ENCODE results near the gene CDH20.

CDH20 gene

GRCh38 chr18:61541673-61542072, 208.4 kb downstream of the CDH20 start:
- ChIA-PET POLR2A (no interaction called here), CTCF (interaction anchor here (0.9 to 1.6 kb wide), 2 partner anchors 10 to 590 kb away, joined by 3 to 4 read pairs; no protein-coding TSS in a partner anchor)
- TF ChIP-seq CTCF (IDR thresholded peaks at IDR 0.05; ENCODE audit: control extremely low read depth, extremely low read depth, low read depth, missing control alignments) = no peak
- no peak for DNase-seq (ENCODE audit: extremely low spot score)

- DNase-seq (ENCODE audit: extremely low spot score) = no peak
- POLR2A ChIA-PET = no interaction called here
- no peak for TF ChIP-seq CTCF (IDR thresholded peaks at IDR 0.05; ENCODE audit: control extremely low read depth, extremely low read depth, low read depth, missing control alignments)
- CTCF ChIA-PET = interaction anchor here (1.4 to 1.6 kb wide), 2 partner anchors 9 to 39 kb away, joined by 5 read pairs; no protein-coding TSS in a partner anchor
Observed at GRCh38 chr18:61542596-61542995, 209.4 kb downstream of the CDH20 start.

GRCh38 chr18:61543518-61543917, 210.3 kb downstream of the CDH20 start:
- TF ChIP-seq CTCF (IDR thresholded peaks at IDR 0.05; ENCODE audit: control extremely low read depth, extremely low read depth, low read depth, missing control alignments) = no peak
- ChIA-PET CTCF (interaction anchor here (0.7 to 1.6 kb wide), 3 partner anchors 8 to 38 kb away, joined by 3 to 5 read pairs (median 5); no protein-coding TSS in a partner anchor), POLR2A (no interaction called here)
- DNase-seq (ENCODE audit: extremely low spot score) = no peak

GRCh38 chr18:61544178-61544577, 210.9 kb downstream of the CDH20 start:
- ChIA-PET POLR2A (no interaction called here), CTCF (interaction anchor here (1.4 kb wide), 1 partner anchor 37 kb away, joined by 5 read pairs; no protein-coding TSS in a partner anchor)
- TF ChIP-seq CTCF (IDR thresholded peaks at IDR 0.05; ENCODE audit: control extremely low read depth, extremely low read depth, low read depth, missing control alignments) = no peak
- no peak for DNase-seq (ENCODE audit: extremely low spot score)

GRCh38 chr18:61545281-61546245, 212.3 kb downstream of the CDH20 start:
- TF ChIP-seq CTCF (IDR thresholded peaks at IDR 0.05; ENCODE audit: control extremely low read depth, extremely low read depth, low read depth, missing control alignments) = no peak
- DNase-seq (ENCODE audit: extremely low spot score) = no peak
- ChIA-PET POLR2A (no interaction called here), CTCF (interaction anchor here (2.2 kb wide), 1 partner anchor 11 kb away, joined by 8 read pairs; no protein-coding TSS in a partner anchor)

- ChIA-PET CTCF (interaction anchor here (2.2 kb wide), 1 partner anchor 10 kb away, joined by 8 read pairs; no protein-coding TSS in a partner anchor), POLR2A (no interaction called here)
- no peak for TF ChIP-seq CTCF (IDR thresholded peaks at IDR 0.05; ENCODE audit: control extremely low read depth, extremely low read depth, low read depth, missing control alignments)
- DNase-seq (ENCODE audit: extremely low spot score) = no peak
Observed at GRCh38 chr18:61546590-61546989, 213.4 kb downstream of the CDH20 start.

All from GM10248 (cell line).